Measurements from ENCODE around the gene ANKRD17.

ANKRD17 gene

GRCh38 chr4:73109493-73109892 is 149.1 kb downstream of the ANKRD17 start:
- no peak for DNase-seq (ENCODE audit: extremely low read depth, low read depth)
- no peak overlapping the region for H3K4me3 ChIP-seq (replicated peaks; ENCODE audit: low read depth, low read length)
- TF ChIP-seq CTCF (IDR thresholded peaks at IDR 0.05; ENCODE audit: low read depth, low read length, missing control alignments), result no peak

- no peak for DNase-seq (ENCODE audit: extremely low read depth, low read depth)
- no peak overlapping the region for H3K4me3 ChIP-seq (replicated peaks; ENCODE audit: low read depth, low read length)
- TF ChIP-seq CTCF (IDR thresholded peaks at IDR 0.05; ENCODE audit: low read depth, low read length, missing control alignments), result no peak
Observed at GRCh38 chr4:73104695-73105094, 153.9 kb downstream of the ANKRD17 start.

GRCh38 chr4:73103799-73104503 is 154.6 kb downstream of the ANKRD17 start:
- no peak overlapping the region for H3K4me3 ChIP-seq (replicated peaks; ENCODE audit: low read depth, low read length)
- no peak for TF ChIP-seq CTCF (IDR thresholded peaks at IDR 0.05; ENCODE audit: low read depth, low read length, missing control alignments)
- peak; percentile 22 for DNase-seq (ENCODE audit: extremely low read depth, low read depth)

GRCh38 chr4:73099143-73099542 is 159.5 kb downstream of the ANKRD17 start:
- DNase-seq (ENCODE audit: extremely low read depth, low read depth), result no peak
- H3K4me3 ChIP-seq (replicated peaks; ENCODE audit: low read depth, low read length), result no peak overlapping the region
- no peak for TF ChIP-seq CTCF (IDR thresholded peaks at IDR 0.05; ENCODE audit: low read depth, low read length, missing control alignments)

GRCh38 chr4:73098713-73099112 is 159.9 kb downstream of the ANKRD17 start:
- no peak for DNase-seq (ENCODE audit: extremely low read depth, low read depth)
- no peak overlapping the region for H3K4me3 ChIP-seq (replicated peaks; ENCODE audit: low read depth, low read length)
- no peak for TF ChIP-seq CTCF (IDR thresholded peaks at IDR 0.05; ENCODE audit: low read depth, low read length, missing control alignments)

- no peak overlapping the region for H3K4me3 ChIP-seq (replicated peaks; ENCODE audit: low read depth, low read length)
- TF ChIP-seq CTCF (IDR thresholded peaks at IDR 0.05; ENCODE audit: low read depth, low read length, missing control alignments), result no peak
- no peak for DNase-seq (ENCODE audit: extremely low read depth, low read depth)
Observed at GRCh38 chr4:73098016-73098415, 160.6 kb downstream of the ANKRD17 start.

- no peak for DNase-seq (ENCODE audit: extremely low read depth, low read depth)
- no peak for TF ChIP-seq CTCF (IDR thresholded peaks at IDR 0.05; ENCODE audit: low read depth, low read length, missing control alignments)
- no peak overlapping the region for H3K4me3 ChIP-seq (replicated peaks; ENCODE audit: low read depth, low read length)
Observed at GRCh38 chr4:73092868-73093267, 165.7 kb downstream of the ANKRD17 start.

Measured in HFF-Myc (cell line).